SH-SY5Y (cell line): ENCODE results near the gene NOTUM.

ENCODE experiments used
- GATA2 ChIP-seq: IDR thresholded peaks from 2 replicates; pipeline ENCODE4 v1.6.1; 2011; ENCODE audit warnings: mild to moderate bottlenecking, low read depth, low read length
- GATA3 ChIP-seq: IDR thresholded peaks from 2 replicates; pipeline ENCODE4 v1.6.1; 2011; ENCODE audit warnings: low read depth, mild to moderate bottlenecking, low read length, moderate library complexity

GRCh38 chr17:81934098-81934757 lies 26.8 kb downstream of the NOTUM start:
- TF ChIP-seq GATA2, result no peak
- no peak for TF ChIP-seq GATA3
